AG09319 (cell line): ENCODE results near the gene SUDS3.

Source experiments
- DNase-seq: peaks from one replicate; pipeline ENCODE4 v3.0.0-alpha.2; 2010; ENCODE audit warnings: low read depth; ENCODE audit errors: extremely low read depth
- TF ChIP-seq, protein P1 (sequence below): IDR thresholded peaks from 2 replicates; pipeline ENCODE4 v1.5.1; 2011; ENCODE audit warnings: low read depth, mild to moderate bottlenecking, inconsistent platforms, low read length, moderate library complexity

The SUDS3 gene

DNA sequence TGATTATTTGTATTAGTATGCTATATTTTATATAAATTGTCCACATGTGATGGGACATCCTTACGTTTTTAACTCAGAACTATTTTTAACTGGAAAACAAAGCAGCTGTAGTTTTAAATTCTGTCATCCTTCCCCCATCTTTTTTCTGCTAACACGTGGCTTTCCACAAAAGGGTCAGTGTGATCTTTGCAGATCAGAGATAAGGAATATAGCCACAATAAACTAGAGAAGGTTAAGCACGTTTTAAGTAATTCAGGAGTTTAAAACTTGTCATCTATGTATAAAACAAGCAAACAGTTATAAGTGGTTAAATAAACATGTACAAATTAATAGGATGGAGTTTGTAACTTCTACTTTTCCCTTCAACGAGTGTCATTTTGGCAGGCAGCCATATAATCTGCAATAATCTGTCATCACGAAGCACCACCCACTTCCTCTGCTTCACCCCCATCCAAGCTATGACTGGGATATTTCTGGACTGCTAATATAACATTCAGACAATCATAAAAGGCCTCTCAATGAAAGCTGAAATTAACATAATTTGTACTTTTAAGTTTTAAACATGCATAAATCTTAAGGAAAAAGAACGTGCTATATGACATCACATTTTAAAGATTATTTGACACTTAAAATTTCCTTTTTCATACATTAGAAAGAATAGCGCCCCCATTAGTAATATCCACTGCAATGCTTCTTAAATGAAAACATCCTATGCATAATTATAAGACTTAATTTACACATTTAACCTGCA, 18.9 kb upstream of the SUDS3 start:
- TF ChIP-seq, protein P1, sequence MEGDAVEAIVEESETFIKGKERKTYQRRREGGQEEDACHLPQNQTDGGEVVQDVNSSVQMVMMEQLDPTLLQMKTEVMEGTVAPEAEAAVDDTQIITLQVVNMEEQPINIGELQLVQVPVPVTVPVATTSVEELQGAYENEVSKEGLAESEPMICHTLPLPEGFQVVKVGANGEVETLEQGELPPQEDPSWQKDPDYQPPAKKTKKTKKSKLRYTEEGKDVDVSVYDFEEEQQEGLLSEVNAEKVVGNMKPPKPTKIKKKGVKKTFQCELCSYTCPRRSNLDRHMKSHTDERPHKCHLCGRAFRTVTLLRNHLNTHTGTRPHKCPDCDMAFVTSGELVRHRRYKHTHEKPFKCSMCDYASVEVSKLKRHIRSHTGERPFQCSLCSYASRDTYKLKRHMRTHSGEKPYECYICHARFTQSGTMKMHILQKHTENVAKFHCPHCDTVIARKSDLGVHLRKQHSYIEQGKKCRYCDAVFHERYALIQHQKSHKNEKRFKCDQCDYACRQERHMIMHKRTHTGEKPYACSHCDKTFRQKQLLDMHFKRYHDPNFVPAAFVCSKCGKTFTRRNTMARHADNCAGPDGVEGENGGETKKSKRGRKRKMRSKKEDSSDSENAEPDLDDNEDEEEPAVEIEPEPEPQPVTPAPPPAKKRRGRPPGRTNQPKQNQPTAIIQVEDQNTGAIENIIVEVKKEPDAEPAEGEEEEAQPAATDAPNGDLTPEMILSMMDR, result no peak
- DNase-seq, result no peak

- TF ChIP-seq, protein P1, result no peak
- no peak for DNase-seq
Observed at GRCh38 chr12:118358008-118358359, 18.4 kb upstream of the SUDS3 start.

GRCh38 chr12:118358612-118359540, 17.5 kb upstream of the SUDS3 start:
- DNase-seq, result no peak
- TF ChIP-seq, protein P1, result no peak

DNA sequence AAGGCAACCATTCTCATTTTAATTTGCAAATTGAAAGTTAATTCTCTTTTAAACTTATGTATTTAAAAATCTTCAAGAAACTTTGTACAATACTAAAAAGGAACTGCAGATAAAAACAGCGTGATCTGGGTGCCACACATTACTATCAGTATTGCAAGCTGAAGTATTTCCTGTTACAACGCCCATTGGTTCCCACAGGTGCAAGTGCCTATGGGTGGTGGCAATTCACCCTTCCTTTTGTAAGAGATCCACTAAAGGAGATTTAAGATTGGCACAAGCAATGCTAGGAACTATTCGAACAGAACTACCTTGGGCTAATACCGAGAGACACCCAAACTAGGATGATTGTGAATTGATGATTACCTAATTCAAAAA, 16.8 kb upstream of the SUDS3 start:
- TF ChIP-seq, protein P1, result no peak
- no peak for DNase-seq

DNA sequence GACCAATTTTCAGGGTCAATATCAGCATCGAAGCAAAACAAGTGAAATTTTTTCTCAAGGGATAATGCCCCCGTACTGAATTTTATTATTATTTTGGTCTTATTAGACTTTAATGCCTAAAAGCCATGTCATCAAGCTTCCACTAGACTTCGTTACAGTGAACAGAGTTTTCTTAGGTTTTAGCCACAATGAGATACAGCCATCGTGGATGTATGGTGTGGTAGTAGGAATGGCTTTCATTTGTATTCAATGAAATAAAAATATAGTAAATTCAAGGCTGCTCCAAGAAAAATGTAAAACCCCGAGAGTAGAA, 15.3 kb upstream of the SUDS3 start:
- DNase-seq, result no peak
- TF ChIP-seq, protein P1, result no peak

DNA sequence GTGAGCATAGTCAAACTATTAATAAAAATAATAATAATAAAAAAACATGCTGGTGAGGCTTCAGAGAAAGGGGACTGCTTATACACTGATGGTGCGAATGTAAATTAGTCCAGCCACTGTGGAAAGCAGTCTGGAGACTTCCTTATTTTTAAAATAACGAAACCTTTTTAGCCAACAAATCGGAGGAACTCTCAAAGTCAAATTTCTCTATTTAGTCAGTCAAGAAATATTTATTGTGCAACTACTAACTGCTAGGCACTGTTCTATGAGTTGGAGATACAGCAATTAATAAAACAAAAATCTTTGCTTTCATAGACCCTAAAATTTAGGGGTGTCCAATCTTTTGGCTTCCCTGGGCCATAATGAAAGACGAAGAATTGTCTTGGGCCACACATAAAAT, 14.5 kb upstream of the SUDS3 start:
- TF ChIP-seq, protein P1, result no peak
- no peak for DNase-seq

DNA sequence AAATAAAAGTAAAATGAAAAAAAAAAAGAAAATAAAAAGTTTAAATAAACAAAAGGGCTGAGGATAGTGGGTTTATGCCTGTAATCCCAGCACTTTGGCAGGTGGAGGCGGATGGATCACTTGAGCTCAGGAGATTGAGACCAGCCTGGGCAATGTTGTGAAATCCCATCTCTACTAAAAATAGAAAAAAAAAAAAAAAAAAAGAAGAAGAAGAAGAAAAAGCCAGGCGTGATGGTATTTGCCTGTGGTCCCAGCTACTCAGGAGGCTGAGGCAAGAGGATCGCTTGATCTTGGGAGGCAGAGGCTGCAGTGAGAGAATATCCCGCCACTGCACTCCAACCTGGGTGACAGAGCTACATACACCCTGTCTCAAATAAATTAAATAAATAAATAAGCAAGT, 7.5 kb upstream of the SUDS3 start:
- DNase-seq, result no peak
- TF ChIP-seq, protein P1, result no peak
